OCI-LY1 (cell line): ENCODE data around the gene PRKG1.

Source experiments
- H2AFZ ChIP-seq: fragments of 200-600 bp; sonication (generic), shearing (Covaris generic); 2 replicates; pipeline ENCODE4 v1.6.0; 2014; ENCODE audit warnings: antibody characterized with exemption, mild to moderate bottlenecking, low read length
- H3F3A ChIP-seq: fragments of 200-600 bp; sonication (generic), shearing (Covaris generic); 2 replicates; pipeline ENCODE4 v1.6.0; 2014; ENCODE audit warnings: mild to moderate bottlenecking, antibody characterized with exemption, low read length, moderate library complexity; ENCODE audit not compliant: insufficient read depth
- H3K27ac ChIP-seq: fragments of 200-600 bp; sonication (generic); 2 replicates; pipeline ENCODE4 v1.5.1; 2014; ENCODE audit warnings: low read length, mixed run types, mild to moderate bottlenecking, low read depth; ENCODE audit not compliant: poor library complexity, severe bottlenecking
- H3K27me3 ChIP-seq: fragments of 200-600 bp; sonication (generic); 2 replicates; pipeline ENCODE4 v1.6.0; 2014; ENCODE audit warnings: antibody characterized with exemption, mild to moderate bottlenecking, low read length, moderate library complexity; ENCODE audit not compliant: insufficient read depth
- H3K36me3 ChIP-seq: fragments of 200-600 bp; sonication (generic); 2 replicates; pipeline ENCODE4 v1.6.1; 2014; ENCODE audit warnings: mild to moderate bottlenecking, antibody characterized with exemption, low read length, moderate library complexity, mixed read lengths; ENCODE audit not compliant: insufficient read depth
- H3K4me1 ChIP-seq: fragments of 200-600 bp; sonication (generic); 2 replicates; pipeline ENCODE4 v1.5.1; 2014; ENCODE audit warnings: mild to moderate bottlenecking, low read length, moderate library complexity; ENCODE audit not compliant: insufficient read depth, severe bottlenecking
- H3K4me2 ChIP-seq: fragments of 200-600 bp; sonication (generic), shearing (Covaris generic); 2 replicates; pipeline ENCODE4 v1.6.1; 2014; ENCODE audit warnings: low read length
- H3K4me3 ChIP-seq: fragments of 200-600 bp; sonication (generic); 2 replicates; pipeline ENCODE4 v1.5.1; 2014; ENCODE audit warnings: low read length, low read depth, mild to moderate bottlenecking, mixed read lengths; ENCODE audit not compliant: poor library complexity, severe bottlenecking
- H3K79me2 ChIP-seq: fragments of 200-600 bp; shearing (Covaris generic); 2 replicates; pipeline ENCODE4 v1.6.1; 2016; ENCODE audit warnings: mixed run types, low read length, mixed read lengths; ENCODE audit not compliant: insufficient read depth
- H3K9ac ChIP-seq: fragments of 200-600 bp; sonication (generic), shearing (Covaris generic); 2 replicates; pipeline ENCODE4 v1.6.1; 2014; ENCODE audit warnings: mild to moderate bottlenecking, low read length, mixed read lengths
- H3K9me2 ChIP-seq: fragments of 200-600 bp; sonication (generic), shearing (Covaris generic); 2 replicates; pipeline ENCODE4 v1.6.1; 2014; ENCODE audit warnings: low read depth, mild to moderate bottlenecking, low read length, mixed read lengths
- H3K9me3 ChIP-seq: fragments of 200-600 bp; shearing (Covaris generic); 2 replicates; pipeline ENCODE4 v1.6.1; 2014; ENCODE audit warnings: low read length, mixed read lengths
- H4K20me1 ChIP-seq: fragments of 200-600 bp; sonication (generic), shearing (Covaris generic); 2 replicates; pipeline ENCODE4 v1.6.0; 2016; ENCODE audit warnings: mild to moderate bottlenecking, low read length; ENCODE audit not compliant: insufficient read depth
- EZH2 ChIP-seq: fragments of 200-600 bp; sonication (generic), shearing (Covaris generic); IDR thresholded peaks from 2 replicates; pipeline ENCODE4 v1.8.0; 2017; ENCODE audit warnings: borderline replicate concordance, mixed run types, mild to moderate bottlenecking, antibody characterized with exemption, low read length, moderate library complexity, mixed read lengths
- TF ChIP-seq, protein P1 (sequence below): fragments of 200-600 bp; sonication (generic), shearing (Covaris generic); IDR thresholded peaks from 2 replicates; pipeline ENCODE4 v1.5.1; 2017; ENCODE audit warnings: mild to moderate bottlenecking, antibody characterized with exemption, low read length, moderate library complexity, mixed read lengths

PRKG1 gene

DNA sequence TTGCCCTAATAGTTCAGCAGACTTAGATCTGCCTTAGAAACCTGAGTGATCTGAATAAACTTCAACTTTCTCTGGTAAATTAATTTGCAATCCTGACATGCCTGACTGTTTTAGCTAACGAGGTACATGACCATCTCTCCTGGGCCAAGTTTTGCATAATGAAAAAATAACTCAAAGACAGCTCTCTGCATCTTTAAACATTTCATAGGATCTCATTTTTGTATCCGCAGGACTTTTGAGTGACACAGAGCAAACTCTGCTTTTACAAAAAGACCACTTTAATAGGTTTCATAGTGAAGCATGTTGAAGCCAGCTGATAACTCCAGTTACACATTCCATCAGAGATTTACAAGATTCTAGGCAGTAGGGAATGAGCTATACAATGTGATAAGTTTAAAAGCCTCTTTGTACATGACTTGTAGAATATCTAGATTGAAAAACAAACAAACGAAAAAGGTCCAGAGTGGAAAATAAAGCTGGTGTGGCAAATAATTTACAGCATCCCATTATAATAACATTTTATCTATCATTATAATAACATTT, 2.1 kb downstream of the PRKG1 start:
- Histone ChIP-seq H3K4me1 (no peaks in the 10 kb centered on the region), H4K20me1 (no peaks in the 10 kb centered on the region), H3K27ac (no peak overlapping the region), H3F3A (no peaks in the 10 kb centered on the region), H3K27me3 (no peaks in the 10 kb centered on the region), H3K9me3 (no peaks in the 10 kb centered on the region), H3K79me2 (no peaks in the 10 kb centered on the region), H3K9me2 (no peaks in the 10 kb centered on the region), H2AFZ (no peak overlapping the region), H3K9ac (no peak overlapping the region), H3K4me2 (no peak overlapping the region), H3K4me3 (no peak overlapping the region), H3K36me3 (no peaks in the 10 kb centered on the region)
- TF ChIP-seq EZH2: no peak
- TF ChIP-seq, protein P1, sequence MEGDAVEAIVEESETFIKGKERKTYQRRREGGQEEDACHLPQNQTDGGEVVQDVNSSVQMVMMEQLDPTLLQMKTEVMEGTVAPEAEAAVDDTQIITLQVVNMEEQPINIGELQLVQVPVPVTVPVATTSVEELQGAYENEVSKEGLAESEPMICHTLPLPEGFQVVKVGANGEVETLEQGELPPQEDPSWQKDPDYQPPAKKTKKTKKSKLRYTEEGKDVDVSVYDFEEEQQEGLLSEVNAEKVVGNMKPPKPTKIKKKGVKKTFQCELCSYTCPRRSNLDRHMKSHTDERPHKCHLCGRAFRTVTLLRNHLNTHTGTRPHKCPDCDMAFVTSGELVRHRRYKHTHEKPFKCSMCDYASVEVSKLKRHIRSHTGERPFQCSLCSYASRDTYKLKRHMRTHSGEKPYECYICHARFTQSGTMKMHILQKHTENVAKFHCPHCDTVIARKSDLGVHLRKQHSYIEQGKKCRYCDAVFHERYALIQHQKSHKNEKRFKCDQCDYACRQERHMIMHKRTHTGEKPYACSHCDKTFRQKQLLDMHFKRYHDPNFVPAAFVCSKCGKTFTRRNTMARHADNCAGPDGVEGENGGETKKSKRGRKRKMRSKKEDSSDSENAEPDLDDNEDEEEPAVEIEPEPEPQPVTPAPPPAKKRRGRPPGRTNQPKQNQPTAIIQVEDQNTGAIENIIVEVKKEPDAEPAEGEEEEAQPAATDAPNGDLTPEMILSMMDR: no peak

DNA sequence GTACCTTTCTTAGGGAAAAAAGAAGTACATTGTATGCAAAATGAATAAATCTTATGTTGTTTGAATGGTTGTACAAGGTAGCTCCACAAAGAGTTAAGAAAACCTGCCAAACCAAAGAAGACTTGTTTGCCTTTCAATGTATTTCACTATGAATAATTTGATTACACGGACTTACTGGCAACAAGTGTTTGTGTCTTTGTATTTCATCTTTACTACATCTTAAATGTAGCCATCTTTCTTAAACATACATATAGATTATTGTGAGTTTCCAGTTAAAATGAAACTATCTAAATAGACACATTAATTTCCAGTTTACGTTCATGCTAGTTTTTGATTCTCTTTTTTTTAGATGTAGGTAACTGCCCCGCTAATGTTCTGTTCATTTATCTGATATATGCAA, 2.8 kb downstream of the PRKG1 start:
- H2AFZ ChIP-seq: no peak overlapping the region
- H3K36me3 ChIP-seq: no peaks in the 10 kb centered on the region
- no peaks in the 10 kb centered on the region for H3K9me2 ChIP-seq
- H3K27me3 ChIP-seq: no peaks in the 10 kb centered on the region
- no peak overlapping the region for H3K27ac ChIP-seq
- H3F3A ChIP-seq: no peaks in the 10 kb centered on the region
- no peaks in the 10 kb centered on the region for H3K79me2 ChIP-seq
- H3K9ac ChIP-seq: no peak overlapping the region
- H4K20me1 ChIP-seq: no peaks in the 10 kb centered on the region
- no peak overlapping the region for H3K4me3 ChIP-seq
- no peaks in the 10 kb centered on the region for H3K4me1 ChIP-seq
- H3K9me3 ChIP-seq: no peaks in the 10 kb centered on the region
- TF ChIP-seq, protein P1: no peak
- no peak for TF ChIP-seq EZH2
- no peak overlapping the region for H3K4me2 ChIP-seq

DNA sequence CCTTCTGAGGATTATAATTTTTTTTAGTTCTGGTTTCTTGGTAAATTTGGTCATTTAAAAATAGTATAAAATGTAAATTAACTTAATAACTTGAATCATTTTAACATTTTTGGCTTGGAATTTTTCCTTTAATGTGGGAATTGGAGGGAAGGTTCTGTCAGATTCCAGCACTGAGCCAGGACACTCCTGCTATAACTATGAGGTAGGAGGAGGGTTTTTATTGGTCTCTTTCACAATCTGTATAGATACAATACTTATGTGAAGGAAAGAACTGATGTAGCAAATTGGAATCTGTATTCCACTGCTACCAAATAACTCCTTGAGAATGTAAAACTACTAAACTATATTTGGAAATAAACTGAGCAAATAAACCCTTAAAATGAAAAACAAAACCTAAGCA, 3.2 kb downstream of the PRKG1 start:
- H3K36me3 ChIP-seq: no peaks in the 10 kb centered on the region
- H3K9me3 ChIP-seq: no peaks in the 10 kb centered on the region
- H3K9me2 ChIP-seq: no peaks in the 10 kb centered on the region
- H3K27ac ChIP-seq: no peak overlapping the region
- H2AFZ ChIP-seq: no peak overlapping the region
- no peaks in the 10 kb centered on the region for H4K20me1 ChIP-seq
- no peak overlapping the region for H3K9ac ChIP-seq
- H3F3A ChIP-seq: no peaks in the 10 kb centered on the region
- H3K79me2 ChIP-seq: no peaks in the 10 kb centered on the region
- TF ChIP-seq, protein P1: no peak
- no peak for TF ChIP-seq EZH2
- H3K27me3 ChIP-seq: no peaks in the 10 kb centered on the region
- H3K4me1 ChIP-seq: no peaks in the 10 kb centered on the region
- H3K4me2 ChIP-seq: no peak overlapping the region
- no peak overlapping the region for H3K4me3 ChIP-seq
